Esophagus squamous epithelium (tissue), 5 donors: ENCODE data around the gene TSPAN14. TPM values are rescaled to one million over a fixed set of nuclear protein-coding genes. Genes with fewer than 3 reads are reported as not detected.

Source experiments
- DNase-seq: peaks from one replicate; lab custom pipeline; 2025; lab: John Stamatoyannopoulos, UW
- H3K27ac ChIP-seq, 4 donors: fragments of 200-600 bp; sonication (generic); one replicate each; pipeline ENCODE4 v1.5.1; 2016 to 2019; ENCODE audit warnings: mild to moderate bottlenecking in 1 of 4
- H3K27me3 ChIP-seq, 4 donors: fragments of 200-600 bp; sonication (generic); 1 replicate in 3 of 4; 2 replicates in 1 of 4; pipeline versions ENCODE4 v1.5.1 to v1.6.0; 2017 to 2021; ENCODE audit warnings: antibody characterized with exemption in 1 of 4
- H3K36me3 ChIP-seq, 3 donors: fragments of 200-600 bp; sonication (generic); one replicate each; pipeline ENCODE4 v1.5.1; 2016 to 2019
- H3K4me1 ChIP-seq, 3 donors: fragments of 200-600 bp; sonication (generic); one replicate each; pipeline ENCODE4 v1.5.1; 2017 to 2019
- H3K4me3 ChIP-seq, 4 donors: fragments of 200-600 bp; sonication (generic); 1 replicate in 3 of 4; 2 replicates in 1 of 4; pipeline ENCODE4 v1.5.1; 2016 to 2019; ENCODE audit warnings: mild to moderate bottlenecking in 2 of 4, moderate library complexity in 1 of 4
- H3K9me3 ChIP-seq, 3 donors: fragments of 200-600 bp; sonication (generic); one replicate each; pipeline ENCODE4 v1.5.1; 2016 to 2019
- CTCF ChIP-seq, 6 experiments: fragments of 450-650 bp in 4 of 6; fragments of 200-600 bp in 2 of 6; sonication (generic) in 2 of 6; IDR thresholded peaks; one replicate each; pipeline ENCODE4 v1.5.1; 2016 to 2019; ENCODE audit warnings: antibody characterized with exemption in 6 of 6, mild to moderate bottlenecking in 4 of 6, moderate library complexity in 4 of 6
- POLR2A ChIP-seq, 4 donors: fragments of 450-650 bp; IDR thresholded peaks; one replicate each; pipeline ENCODE4 v1.6.1; 2017; ENCODE audit warnings: antibody characterized with exemption in 4 of 4, mild to moderate bottlenecking in 4 of 4, moderate library complexity in 3 of 4
- WGBS, 2 donors: methylation state at CpG; one replicate each; pipeline ENCODE4 v1.1.5; 2018; 5-methylcytosine and 5-hydroxymethylcytosine counted together
- intact Hi-C: fragments of 100-400 bp; cut with DNase I; formaldehyde crosslinking; loops from one replicate; pipeline ENCODE4 v1.15.0; 2022
- total RNA-seq, 4 donors: library from RNA; depleted of rRNA; stranded (reverse); fragments of >200 nt; gene quantifications; one replicate each; pipeline ENCODE4 v1.1.0, GENCODE V29; 2016
- donor health status: DM: yes; HTN: yes; CAD: no.

The TSPAN14 gene
- total RNA-seq, 4 donors from 2014 or later, result 66.4 to 118 (median 89.8) TPM

- no peaks in the 10 kb centered on the region for H3K27me3 ChIP-seq
- H3K4me3 ChIP-seq, result no peak overlapping the region
- 56 to 68% methylated on average over 4 to 8 of the region's 12 CpGs for WGBS, 2 donors
- H3K4me1 ChIP-seq, result peaks cover 6 to 65% (median 17%) of the 10 kb centered on the region in 3 donors
- intact Hi-C loops, result no loop called here
- H3K36me3 ChIP-seq, result peaks cover 0 to 31% (median 0%) of the 10 kb centered on the region in 3 donors
- DNase-seq, result no peak
- H3K27ac ChIP-seq, result peak overlapping the region in 1 of 4 donors; percentile 19
- TF ChIP-seq POLR2A (IDR thresholded peaks at IDR 0.05), result no peak
- TF ChIP-seq CTCF (IDR thresholded peaks at IDR 0.05), result no peak
- no peaks in the 10 kb centered on the region for H3K9me3 ChIP-seq
These were observed 70.2 kb downstream of the TSPAN14 start for GRCh38 chr10:80524190-80524909.

- Histone ChIP-seq H3K27ac (no peak overlapping the region), H3K36me3 (peaks cover 0 to 12% (median 0%) of the 10 kb centered on the region in 3 donors), H3K4me1 (peaks cover 6 to 64% (median 17%) of the 10 kb centered on the region in 3 donors), H3K4me3 (no peak overlapping the region), H3K27me3 (no peaks in the 10 kb centered on the region), H3K9me3 (no peaks in the 10 kb centered on the region)
- DNase-seq, result no peak
- 58 to 70% methylated on average over 2 of the region's 2 CpGs for WGBS, 2 donors
- no peak for TF ChIP-seq POLR2A (IDR thresholded peaks at IDR 0.05)
- TF ChIP-seq CTCF (IDR thresholded peaks at IDR 0.05), result no peak
- intact Hi-C loops, result no loop called here
These were observed 72.1 kb downstream of the TSPAN14 start for GRCh38 chr10:80526218-80526617.

- TF ChIP-seq POLR2A (IDR thresholded peaks at IDR 0.05), result no peak
- TF ChIP-seq CTCF (IDR thresholded peaks at IDR 0.05), result no peak
- H3K9me3 ChIP-seq, result no peaks in the 10 kb centered on the region
- no peaks in the 10 kb centered on the region for H3K27me3 ChIP-seq
- intact Hi-C loops, result no loop called here
- H3K36me3 ChIP-seq, result peaks cover 0 to 7% (median 0%) of the 10 kb centered on the region in 3 donors
- no peak overlapping the region for H3K27ac ChIP-seq
- H3K4me3 ChIP-seq, result no peak overlapping the region
- no peak for DNase-seq
- 27 to 40% methylated on average over 1 to 2 of the region's 6 CpGs for WGBS, 2 donors
- peaks cover 6 to 64% (median 17%) of the 10 kb centered on the region in 3 donors for H3K4me1 ChIP-seq
These were observed 72.6 kb downstream of the TSPAN14 start for GRCh38 chr10:80526742-80527141.

- H3K4me3 ChIP-seq, result no peak overlapping the region
- no peak for DNase-seq
These were observed 74.1 kb downstream of the TSPAN14 start for GRCh38 chr10:80528185-80528700.

More at GRCh38 chr10:80528185-80528700, 74.1 kb downstream of the TSPAN14 start:
- intact Hi-C loops, result no loop called here
- Histone ChIP-seq H3K9me3 (no peaks in the 10 kb centered on the region), H3K27me3 (no peaks in the 10 kb centered on the region), H3K4me1 (peaks cover 6 to 51% (median 17%) of the 10 kb centered on the region in 3 donors), H3K27ac (no peak overlapping the region), H3K36me3 (no peaks in the 10 kb centered on the region)
- WGBS, 2 donors, result no CpG with 5 or more reads among the region's 2 CpGs
- TF ChIP-seq CTCF (IDR thresholded peaks at IDR 0.05) (no peak), POLR2A (IDR thresholded peaks at IDR 0.05) (no peak)
